Calu3 (cell line): Measurements from ENCODE around the gene LRRFIP2. TPM values are rescaled to one million over a fixed set of nuclear protein-coding genes. Genes with fewer than 3 reads are reported as not detected.

Experiments used
- BruUV-seq: library from RNA; stranded (reverse); fragments of 400-500 nt; replicated peaks from 2 replicates; lab custom pipeline; 2021; lab: Mats Ljungman, UMichigan
- CTCF ChIA-PET: fragments of 300-600 bp; sonication (Branson Sonifier 250); formaldehyde crosslinking; loops from one replicate; lab custom pipeline; 2022; ENCODE audit warnings: antibody characterized with exemption; lab: Charles Lee
- DNase-seq: peaks from one replicate; pipeline ENCODE4 v3.0.0; 2022
- H3K27ac Mint-ChIP-seq: one replicate; pipeline ENCODE4 v1.8.0; 2022; ENCODE audit warnings: mixed read lengths; ENCODE audit not compliant: unreplicated experiment
- H3K27me3 Mint-ChIP-seq: one replicate; pipeline ENCODE4 v1.8.0; 2022; ENCODE audit warnings: mixed read lengths; ENCODE audit not compliant: unreplicated experiment
- H3K36me3 Mint-ChIP-seq: one replicate; pipeline ENCODE4 v1.8.0; 2022; ENCODE audit warnings: mild to moderate bottlenecking, moderate library complexity, mixed read lengths; ENCODE audit not compliant: insufficient read depth, unreplicated experiment
- H3K4me1 Mint-ChIP-seq: one replicate; pipeline ENCODE4 v1.8.0; 2022; ENCODE audit warnings: mild to moderate bottlenecking, low read depth, mixed read lengths; ENCODE audit not compliant: unreplicated experiment
- H3K4me3 Mint-ChIP-seq: one replicate; pipeline ENCODE4 v1.8.0; 2022; ENCODE audit warnings: mild to moderate bottlenecking, low read depth, moderate library complexity, mixed read lengths; ENCODE audit not compliant: unreplicated experiment
- H3K9me3 Mint-ChIP-seq: one replicate; pipeline ENCODE4 v1.8.0; 2022; ENCODE audit warnings: low read depth, mixed read lengths; ENCODE audit not compliant: unreplicated experiment
- intact Hi-C: fragments of 100-400 bp; cut with micrococcal nuclease; formaldehyde crosslinking; loops from one replicate; pipeline ENCODE4 v1.10.0; 2022; ENCODE audit not compliant: unreplicated experiment
- total RNA-seq: library from RNA; stranded (reverse); gene quantifications from 2 replicates; pipeline ENCODE4 v1.2.3, GENCODE V29; 2022
- TF ChIP-seq, protein P1 (sequence below): fragments of 200-600 bp; IDR thresholded peaks from one replicate; pipeline ENCODE4 v1.8.0; 2022; ENCODE audit warnings: antibody characterized with exemption; ENCODE audit not compliant: unreplicated experiment

The LRRFIP2 gene
- total RNA-seq, 1 experiment from 2014 or later: 38.8 TPM

DNA sequence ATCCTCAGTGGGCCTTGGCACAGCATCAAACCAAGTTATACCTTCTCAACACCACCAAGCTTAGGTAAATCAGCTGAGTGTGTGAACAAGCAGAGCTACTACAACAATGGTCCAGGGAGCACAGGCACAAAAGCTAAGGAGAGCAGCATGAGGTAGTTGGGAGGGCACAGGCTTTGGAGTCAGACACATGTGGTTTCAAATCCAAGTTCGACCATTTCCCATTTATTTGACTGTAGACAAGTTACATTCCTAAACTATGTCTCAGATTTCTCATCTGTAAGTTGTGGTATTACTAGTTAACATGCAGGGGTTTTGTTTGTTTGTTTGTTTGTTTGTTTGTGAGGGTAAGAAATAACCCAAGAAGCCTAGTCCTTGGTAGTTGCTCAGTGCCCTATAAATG, 134.2 kb downstream of the LRRFIP2 start:
- intact Hi-C loops: no loop called here
- CTCF ChIA-PET: no interaction called here
- no TSS peak for BruUV-seq
- Mint-ChIP-seq H3K27me3 (no peaks in the 10 kb centered on the region), H3K36me3 (no peaks in the 10 kb centered on the region), H3K9me3 (no peaks in the 10 kb centered on the region), H3K4me3 (no peak overlapping the region), H3K4me1 (no peaks in the 10 kb centered on the region), H3K27ac (no peak overlapping the region)
- DNase-seq: no peak
- TF ChIP-seq, protein P1, sequence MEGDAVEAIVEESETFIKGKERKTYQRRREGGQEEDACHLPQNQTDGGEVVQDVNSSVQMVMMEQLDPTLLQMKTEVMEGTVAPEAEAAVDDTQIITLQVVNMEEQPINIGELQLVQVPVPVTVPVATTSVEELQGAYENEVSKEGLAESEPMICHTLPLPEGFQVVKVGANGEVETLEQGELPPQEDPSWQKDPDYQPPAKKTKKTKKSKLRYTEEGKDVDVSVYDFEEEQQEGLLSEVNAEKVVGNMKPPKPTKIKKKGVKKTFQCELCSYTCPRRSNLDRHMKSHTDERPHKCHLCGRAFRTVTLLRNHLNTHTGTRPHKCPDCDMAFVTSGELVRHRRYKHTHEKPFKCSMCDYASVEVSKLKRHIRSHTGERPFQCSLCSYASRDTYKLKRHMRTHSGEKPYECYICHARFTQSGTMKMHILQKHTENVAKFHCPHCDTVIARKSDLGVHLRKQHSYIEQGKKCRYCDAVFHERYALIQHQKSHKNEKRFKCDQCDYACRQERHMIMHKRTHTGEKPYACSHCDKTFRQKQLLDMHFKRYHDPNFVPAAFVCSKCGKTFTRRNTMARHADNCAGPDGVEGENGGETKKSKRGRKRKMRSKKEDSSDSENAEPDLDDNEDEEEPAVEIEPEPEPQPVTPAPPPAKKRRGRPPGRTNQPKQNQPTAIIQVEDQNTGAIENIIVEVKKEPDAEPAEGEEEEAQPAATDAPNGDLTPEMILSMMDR: no peak

DNA sequence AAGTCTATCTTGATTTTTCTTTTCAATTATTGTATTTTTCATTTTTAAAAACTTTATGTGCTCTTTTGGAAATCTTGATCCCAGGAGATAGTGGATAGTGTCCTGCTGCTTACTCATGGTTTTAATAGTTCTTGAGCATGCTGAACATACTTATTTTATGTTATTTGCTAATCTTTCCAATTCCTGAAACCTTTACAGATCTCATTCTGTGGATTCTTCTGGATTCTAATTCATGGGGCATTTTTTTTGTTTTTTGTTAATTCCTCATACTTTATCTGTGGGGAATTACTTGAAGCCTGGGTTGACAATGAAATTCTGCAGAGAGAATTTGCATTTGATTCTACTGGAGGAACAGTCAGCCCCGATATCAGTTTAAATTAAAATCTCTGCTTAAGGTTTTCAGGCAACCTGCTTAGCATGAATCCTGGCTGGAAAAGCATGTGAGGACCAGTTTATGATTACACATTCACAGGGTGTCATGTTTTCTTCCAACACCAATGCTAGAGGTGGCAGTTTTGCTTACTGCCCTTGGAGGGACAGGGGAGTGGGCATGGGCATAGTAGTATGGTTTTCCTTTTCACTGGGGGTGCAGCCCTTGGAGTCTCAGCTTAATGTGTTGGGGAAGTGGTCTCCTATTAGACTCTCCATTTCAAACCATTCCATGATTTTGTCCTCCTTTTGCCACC, 135.1 kb downstream of the LRRFIP2 start:
- CTCF ChIA-PET: no interaction called here
- Mint-ChIP-seq H3K4me3 (no peak overlapping the region), H3K27me3 (no peaks in the 10 kb centered on the region), H3K36me3 (no peaks in the 10 kb centered on the region), H3K27ac (no peak overlapping the region), H3K9me3 (no peaks in the 10 kb centered on the region), H3K4me1 (no peaks in the 10 kb centered on the region)
- no TSS peak for BruUV-seq
- no peak for DNase-seq
- intact Hi-C loops: no loop called here
- TF ChIP-seq, protein P1: no peak

DNA sequence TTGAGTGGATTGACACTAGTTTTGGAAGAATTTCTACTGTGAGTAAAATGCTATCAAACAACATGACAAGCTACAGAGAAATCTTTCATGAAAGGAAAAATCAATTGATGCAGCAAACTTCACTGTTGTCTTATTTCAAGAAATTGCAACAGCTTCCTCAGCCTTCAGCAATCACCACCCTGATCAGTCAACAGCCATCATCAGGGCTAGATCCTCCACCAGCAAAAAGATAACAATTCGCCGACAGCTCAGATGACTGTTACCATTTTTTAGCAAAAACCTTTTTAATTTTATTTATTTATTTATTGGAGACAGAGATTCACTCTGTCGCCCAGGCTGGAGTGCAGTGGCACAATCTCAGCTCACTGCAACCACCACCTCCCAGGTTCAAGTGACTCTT, 137.0 kb downstream of the LRRFIP2 start:
- no peaks in the 10 kb centered on the region for H3K27me3 Mint-ChIP-seq
- no TSS peak for BruUV-seq
- TF ChIP-seq, protein P1: no peak
- DNase-seq: no peak
- CTCF ChIA-PET: no interaction called here
- no peak overlapping the region for H3K4me3 Mint-ChIP-seq
- H3K9me3 Mint-ChIP-seq: no peaks in the 10 kb centered on the region
- H3K36me3 Mint-ChIP-seq: no peaks in the 10 kb centered on the region
- H3K27ac Mint-ChIP-seq: no peak overlapping the region
- H3K4me1 Mint-ChIP-seq: no peaks in the 10 kb centered on the region
- intact Hi-C loops: no loop called here

DNA sequence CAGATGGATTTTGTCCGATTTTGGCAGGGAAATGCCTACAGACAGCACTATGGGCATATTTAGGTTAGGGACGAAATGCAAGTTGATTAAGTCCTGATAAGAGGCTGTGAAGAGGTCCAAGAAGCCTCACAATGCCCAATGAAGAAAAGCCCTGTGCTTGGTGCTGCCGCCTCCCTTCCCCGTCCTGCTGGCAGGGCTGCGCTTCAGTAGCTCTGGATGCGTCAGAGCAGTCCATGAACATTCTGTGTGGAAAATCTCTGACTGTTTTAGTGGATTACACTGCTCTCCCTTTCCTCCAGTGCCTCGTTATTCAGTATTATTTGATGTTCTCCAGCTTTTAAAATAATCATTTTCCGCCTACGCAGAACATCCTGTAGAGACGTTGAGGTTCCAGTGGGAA, 141.4 kb downstream of the LRRFIP2 start:
- intact Hi-C loops: no loop called here
- H3K36me3 Mint-ChIP-seq: peaks cover 6% of the 10 kb centered on the region
- no peaks in the 10 kb centered on the region for H3K27me3 Mint-ChIP-seq
- H3K4me3 Mint-ChIP-seq: no peak overlapping the region
- TF ChIP-seq, protein P1: no peak
- H3K4me1 Mint-ChIP-seq: no peaks in the 10 kb centered on the region
- no peak for DNase-seq
- no TSS peak for BruUV-seq
- CTCF ChIA-PET: no interaction called here
- no peaks in the 10 kb centered on the region for H3K9me3 Mint-ChIP-seq
- no peak overlapping the region for H3K27ac Mint-ChIP-seq
